ENCODE measurements around the gene SPOPL. TPM values are rescaled to one million over a fixed set of nuclear protein-coding genes. Genes with fewer than 3 reads are reported as not detected.
"Not testable (repeated sequence)": the region's sequence is repeated elsewhere in the genome, so short reads cannot be mapped to it uniquely, and the experiment has no call there.

Gene SPOPL
- total RNA-seq, 2 donors from 2014 or later: 13.5 to 22.0 TPM

DNA sequence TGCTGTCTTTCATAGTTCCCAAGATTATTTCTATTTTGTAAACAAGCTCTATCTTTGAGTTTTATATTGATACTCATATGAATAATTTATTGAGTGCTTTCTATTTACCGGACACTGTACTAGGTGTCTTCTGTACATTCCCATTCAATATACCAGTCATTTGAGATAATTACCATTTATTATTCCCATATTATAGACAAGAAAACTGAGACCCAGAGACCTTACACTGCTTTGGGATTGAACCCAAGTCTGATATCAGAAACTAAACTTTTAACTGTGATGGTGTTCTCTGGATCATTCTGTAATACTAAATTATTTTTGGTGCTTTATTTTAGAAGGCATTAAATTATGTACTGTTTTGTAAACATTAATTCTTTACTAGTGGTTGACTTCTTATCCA is 17.3 kb downstream of the SPOPL start:
- ATAC-seq (no peak), DNase-seq (no peak)
- no peaks in the 10 kb centered on the region for H3K9me3 ChIP-seq (ENCODE audit: control insufficient read depth, low read length, poor library complexity, severe bottlenecking)
- Mint-ChIP-seq H3K4me3 (no peak overlapping the region), H3K4me1 (peaks cover 38% of the 10 kb centered on the region), H3K36me3 (ENCODE audit: low read depth) (no peaks in the 10 kb centered on the region), H3K27ac (no peak overlapping the region), H3K27me3 (no peaks in the 10 kb centered on the region)

DNA sequence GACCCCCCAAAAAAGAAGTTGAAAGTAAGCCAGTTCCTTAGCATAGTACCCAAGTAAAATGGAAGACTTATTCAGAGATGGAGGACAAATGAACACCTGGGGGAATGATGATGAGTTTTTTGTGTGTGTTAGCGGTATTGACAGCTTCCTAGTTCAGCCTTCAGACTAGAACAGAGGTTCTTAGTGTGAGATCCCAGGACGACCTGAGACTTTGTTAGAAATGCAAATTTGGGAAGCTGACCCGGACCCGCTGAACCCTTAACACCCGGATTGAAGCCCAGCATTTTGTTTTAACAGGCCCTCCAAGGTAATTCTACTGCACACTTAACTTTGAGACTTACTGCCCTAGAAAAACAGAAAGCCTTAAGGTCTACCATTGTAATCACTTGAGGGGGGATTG is 20.3 kb downstream of the SPOPL start:
- no peaks in the 10 kb centered on the region for H3K9me3 ChIP-seq (ENCODE audit: control insufficient read depth, low read length, poor library complexity, severe bottlenecking)
- Mint-ChIP-seq H3K4me3 (no peak overlapping the region), H3K27me3 (no peaks in the 10 kb centered on the region), H3K4me1 (peaks cover 19% of the 10 kb centered on the region), H3K27ac (no peak overlapping the region), H3K36me3 (ENCODE audit: low read depth) (peaks cover 2% of the 10 kb centered on the region)
- DNase-seq: no peak
- no peak for ATAC-seq

DNA sequence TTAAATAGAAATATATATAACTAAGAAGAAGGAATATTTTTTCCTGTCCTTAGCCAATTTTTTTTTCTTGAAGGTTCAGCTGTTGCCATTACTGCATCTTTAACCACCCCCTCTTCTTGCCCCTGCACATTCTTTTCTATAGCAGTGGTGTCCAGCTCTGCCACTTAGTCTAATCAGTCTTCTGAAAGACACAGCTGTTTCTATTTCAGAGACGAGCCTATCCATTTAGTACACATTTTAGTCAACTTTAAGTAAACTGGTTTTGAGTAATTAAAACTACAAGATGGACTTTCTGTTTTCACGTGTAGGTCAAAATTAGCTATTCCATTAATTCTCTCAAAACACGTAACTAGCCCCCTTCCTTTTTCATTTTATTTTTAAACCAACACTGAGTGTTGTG is 21.0 kb downstream of the SPOPL start:
- Mint-ChIP-seq H3K4me1 (peaks cover 19% of the 10 kb centered on the region), H3K27me3 (no peaks in the 10 kb centered on the region), H3K36me3 (ENCODE audit: low read depth) (peaks cover 2% of the 10 kb centered on the region), H3K27ac (no peak overlapping the region), H3K4me3 (no peak overlapping the region)
- no peak for ATAC-seq
- no peak for DNase-seq
- no peaks in the 10 kb centered on the region for H3K9me3 ChIP-seq (ENCODE audit: control insufficient read depth, low read length, poor library complexity, severe bottlenecking)

DNA sequence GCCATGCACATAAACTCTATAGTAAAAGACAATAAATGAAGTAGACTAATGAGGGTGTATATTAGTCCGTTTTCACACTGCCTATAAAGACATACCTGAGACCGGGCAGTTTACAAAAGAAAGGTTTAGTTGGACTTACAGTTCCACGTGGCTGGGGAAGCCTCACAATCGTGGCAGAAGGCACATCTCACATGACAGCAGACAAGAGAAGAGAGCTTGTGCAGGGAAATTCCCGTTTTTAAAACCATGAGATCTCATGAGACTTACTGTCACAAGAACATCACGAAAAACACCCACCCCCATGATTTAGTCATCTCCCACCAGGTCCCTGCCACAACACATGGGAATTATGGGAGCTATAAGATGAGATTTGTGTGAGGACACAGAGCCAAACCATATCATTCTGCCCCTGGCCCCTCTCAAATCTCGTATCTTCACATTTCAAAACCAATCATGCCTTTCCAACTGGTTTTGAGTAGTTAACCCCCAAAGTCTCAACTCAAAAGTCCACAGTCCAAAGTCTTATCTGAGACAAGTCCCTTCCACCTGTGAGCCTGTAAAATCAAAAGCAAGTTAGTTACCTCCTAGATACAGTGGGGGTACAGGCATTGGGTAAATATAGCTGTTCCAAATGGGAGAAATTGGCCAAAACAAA is 21.6 kb downstream of the SPOPL start:
- not testable (repeated sequence) for H3K27me3 Mint-ChIP-seq; H3K4me3 Mint-ChIP-seq; DNase-seq; H3K36me3 Mint-ChIP-seq (ENCODE audit: low read depth); H3K27ac Mint-ChIP-seq; ATAC-seq; H3K9me3 ChIP-seq (ENCODE audit: control insufficient read depth, low read length, poor library complexity, severe bottlenecking)
- peaks cover 16% of the 10 kb centered on the region for H3K4me1 Mint-ChIP-seq

DNA sequence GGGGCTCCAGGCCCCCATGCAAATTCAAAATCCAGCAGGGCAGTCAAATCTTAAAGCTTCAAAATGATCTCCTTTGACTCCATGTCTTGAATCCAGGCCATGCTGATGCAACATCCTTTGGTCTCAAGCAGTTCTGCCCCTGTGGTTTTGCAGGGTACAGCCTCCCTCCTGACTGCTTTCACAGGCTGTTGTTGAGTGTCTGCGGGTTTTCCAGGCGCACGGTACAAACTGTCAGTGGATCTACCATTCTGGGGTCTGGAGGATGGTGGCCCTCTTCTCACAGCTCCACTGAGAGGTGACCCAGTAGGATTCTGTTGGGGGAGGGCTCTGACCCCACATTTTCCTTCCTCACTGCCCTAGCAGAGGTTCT is 22.1 kb downstream of the SPOPL start:
- not testable (repeated sequence) for H3K4me3 Mint-ChIP-seq; DNase-seq; H3K36me3 Mint-ChIP-seq (ENCODE audit: low read depth); ATAC-seq; H3K9me3 ChIP-seq (ENCODE audit: control insufficient read depth, low read length, poor library complexity, severe bottlenecking); H3K27ac Mint-ChIP-seq; H3K27me3 Mint-ChIP-seq
- H3K4me1 Mint-ChIP-seq: peaks cover 12% of the 10 kb centered on the region

DNA sequence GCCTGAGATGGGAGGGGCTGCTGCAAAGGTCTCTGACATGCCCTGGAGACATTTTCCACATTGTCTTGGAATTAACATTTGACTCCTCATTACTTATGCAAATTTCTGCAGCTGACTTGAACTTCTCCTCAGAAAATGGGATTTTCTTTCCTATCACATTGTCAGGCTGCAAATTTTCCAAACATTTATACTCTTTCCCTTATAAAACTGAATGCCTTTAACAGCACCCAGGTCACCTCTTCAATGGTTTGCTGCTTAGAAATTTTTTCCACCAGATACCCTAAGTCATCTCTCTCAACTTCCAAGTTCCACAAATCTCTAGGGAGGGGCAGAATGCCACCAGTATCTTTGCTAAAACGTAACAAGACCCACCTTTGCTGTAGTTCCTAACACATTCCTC is 22.8 kb downstream of the SPOPL start:
- ATAC-seq; H3K9me3 ChIP-seq (ENCODE audit: control insufficient read depth, low read length, poor library complexity, severe bottlenecking); H3K27me3 Mint-ChIP-seq; DNase-seq; H3K36me3 Mint-ChIP-seq (ENCODE audit: low read depth); H3K27ac Mint-ChIP-seq; H3K4me3 Mint-ChIP-seq: not testable (repeated sequence)
- H3K4me1 Mint-ChIP-seq: peaks cover 12% of the 10 kb centered on the region

DNA sequence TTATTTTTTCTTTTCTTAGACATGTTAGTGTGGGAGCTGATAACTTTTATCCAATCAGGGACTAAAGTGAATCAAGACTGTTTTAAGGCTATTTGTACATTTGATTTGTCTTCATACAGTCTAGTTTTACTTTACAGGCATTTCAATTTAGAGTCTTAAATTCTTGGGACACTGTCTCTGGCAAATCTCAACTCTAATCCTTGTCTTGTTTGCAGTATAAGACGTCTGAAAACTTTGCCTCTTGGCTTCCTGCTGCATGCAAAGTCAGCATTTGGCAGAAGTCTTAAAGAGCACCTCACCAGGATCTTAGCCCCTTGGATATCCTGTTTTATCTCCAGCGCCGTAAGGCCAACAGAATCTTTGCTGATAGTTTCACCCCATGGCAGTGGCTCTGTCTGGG is 30.3 kb downstream of the SPOPL start:
- ATAC-seq: no peak
- Mint-ChIP-seq H3K36me3 (ENCODE audit: low read depth) (peaks cover 2% of the 10 kb centered on the region), H3K4me3 (no peak overlapping the region)

DNA sequence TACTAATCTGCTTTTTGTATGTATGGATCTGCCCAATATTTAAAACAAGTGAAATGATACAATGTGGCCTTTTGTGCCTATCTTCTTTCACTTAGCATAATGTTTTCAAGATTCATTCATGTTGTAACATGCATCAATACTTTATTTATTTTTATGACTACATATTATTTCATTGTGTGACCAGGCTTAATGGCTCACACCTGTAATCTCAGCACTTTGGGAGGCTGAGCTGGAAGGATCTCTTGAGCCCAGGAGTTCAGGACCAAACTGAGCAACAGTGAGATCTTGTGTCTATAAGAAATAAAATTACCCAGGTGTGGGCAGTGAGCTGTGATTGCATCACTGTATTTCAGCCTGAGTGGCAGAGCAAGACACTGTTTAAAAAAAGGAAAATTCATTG is 33.2 kb downstream of the SPOPL start:
- peaks cover 5% of the 10 kb centered on the region for H3K36me3 Mint-ChIP-seq (ENCODE audit: low read depth)
- H3K27ac Mint-ChIP-seq: no peak overlapping the region
- DNase-seq (no peak), ATAC-seq (no peak)
- H3K4me3 Mint-ChIP-seq: no peak overlapping the region
- H3K27me3 Mint-ChIP-seq: no peaks in the 10 kb centered on the region
- no peaks in the 10 kb centered on the region for H3K9me3 ChIP-seq (ENCODE audit: control insufficient read depth, low read length, poor library complexity, severe bottlenecking)
- peaks cover 15% of the 10 kb centered on the region for H3K4me1 Mint-ChIP-seq

More for the DNA sequence above, 30.3 kb downstream of the SPOPL start:
- peaks cover 16% of the 10 kb centered on the region for H3K4me1 Mint-ChIP-seq
- DNase-seq: no peak
- no peaks in the 10 kb centered on the region for H3K27me3 Mint-ChIP-seq
- H3K9me3 ChIP-seq (ENCODE audit: control insufficient read depth, low read length, poor library complexity, severe bottlenecking): no peaks in the 10 kb centered on the region
- H3K27ac Mint-ChIP-seq: no peak overlapping the region

DNA sequence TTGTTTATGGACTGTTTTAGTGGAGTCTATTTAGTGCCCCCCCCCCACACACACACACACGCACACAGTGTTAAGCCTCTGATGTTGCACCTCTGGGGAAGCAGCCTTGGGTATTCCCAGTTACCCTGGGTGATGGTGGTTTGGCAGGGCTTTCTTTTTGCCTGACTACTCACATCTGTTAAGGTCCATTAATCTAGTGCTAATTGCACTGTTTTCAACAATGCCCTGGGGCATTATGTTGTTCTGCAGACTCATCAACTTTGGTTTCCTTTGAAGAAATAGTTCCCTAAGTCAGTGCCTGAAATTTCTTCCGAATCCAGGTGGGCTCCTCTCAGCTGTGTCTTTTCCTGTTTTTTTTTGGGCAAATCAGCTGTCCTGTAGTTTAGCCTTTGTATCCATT is 34.7 kb downstream of the SPOPL start:
- Mint-ChIP-seq H3K27me3 (no peaks in the 10 kb centered on the region), H3K4me3 (no peak overlapping the region), H3K4me1 (peaks cover 6% of the 10 kb centered on the region), H3K27ac (no peak overlapping the region), H3K36me3 (ENCODE audit: low read depth) (peaks cover 5% of the 10 kb centered on the region)
- DNase-seq (no peak), ATAC-seq (no peak)
- no peaks in the 10 kb centered on the region for H3K9me3 ChIP-seq (ENCODE audit: control insufficient read depth, low read length, poor library complexity, severe bottlenecking)

DNA sequence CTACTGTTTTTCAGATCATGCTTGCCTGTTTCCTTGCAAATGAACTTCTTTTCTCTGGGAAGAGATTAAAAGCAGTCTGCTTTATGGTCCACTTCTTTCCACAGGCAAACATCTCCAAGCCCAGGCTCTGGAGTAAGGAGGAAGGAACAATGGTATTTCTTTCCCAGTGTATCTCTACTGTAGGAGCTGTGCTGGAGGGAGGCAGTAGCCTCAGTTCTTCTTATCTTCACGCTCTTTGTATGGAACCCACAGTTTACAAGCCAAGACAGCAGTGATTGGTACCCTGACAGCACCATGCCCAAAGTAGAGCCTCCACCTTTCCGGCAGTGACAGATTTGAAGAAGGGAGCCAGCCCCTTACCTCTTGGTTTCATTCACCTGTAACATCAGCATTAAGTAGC is 35.2 kb downstream of the SPOPL start:
- Mint-ChIP-seq H3K36me3 (ENCODE audit: low read depth) (peaks cover 5% of the 10 kb centered on the region), H3K4me3 (no peak overlapping the region), H3K4me1 (peaks cover 4% of the 10 kb centered on the region), H3K27me3 (no peaks in the 10 kb centered on the region), H3K27ac (no peak overlapping the region)
- DNase-seq: no peak
- ATAC-seq: no peak
- H3K9me3 ChIP-seq (ENCODE audit: control insufficient read depth, low read length, poor library complexity, severe bottlenecking): no peaks in the 10 kb centered on the region

DNA sequence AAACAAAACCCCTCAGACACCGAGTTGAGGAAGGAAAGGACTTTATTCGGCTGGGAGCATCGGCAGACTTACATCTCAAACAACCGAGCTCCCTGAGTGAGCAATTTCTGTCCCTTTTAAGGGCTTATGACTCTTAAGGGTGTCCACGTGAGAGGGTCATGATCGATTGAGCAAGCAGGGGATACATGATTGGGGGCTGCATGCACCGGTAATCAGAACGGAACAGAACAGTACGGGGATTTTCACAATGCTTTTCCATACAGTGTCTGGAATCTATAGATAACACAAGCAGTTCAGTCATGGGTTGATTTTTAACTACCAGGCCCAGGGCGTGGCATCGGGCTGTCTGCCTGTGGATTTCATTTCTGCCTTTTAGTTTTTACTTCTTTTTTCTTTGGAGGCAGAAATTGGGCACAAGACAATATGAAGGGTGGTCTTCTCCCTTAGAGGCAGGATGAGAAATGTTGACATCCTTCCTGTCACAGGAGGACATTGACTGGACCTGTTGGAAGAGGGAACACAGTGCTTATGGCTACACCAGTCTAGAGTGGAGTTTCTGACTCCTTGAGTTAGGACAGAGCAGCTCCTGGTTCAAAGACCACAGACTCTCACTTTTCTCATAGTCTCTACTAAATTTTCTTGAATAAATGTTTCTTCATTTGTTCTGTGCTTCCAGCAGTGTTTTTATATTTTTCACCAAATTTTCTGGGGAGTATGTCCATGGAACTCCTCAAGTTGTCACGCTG is 35.8 kb downstream of the SPOPL start:
- H3K9me3 ChIP-seq (ENCODE audit: control insufficient read depth, low read length, poor library complexity, severe bottlenecking): no peaks in the 10 kb centered on the region
- DNase-seq: no peak
- Mint-ChIP-seq H3K36me3 (ENCODE audit: low read depth) (peaks cover 5% of the 10 kb centered on the region), H3K27ac (no peak overlapping the region), H3K4me1 (peaks cover 4% of the 10 kb centered on the region), H3K4me3 (no peak overlapping the region), H3K27me3 (no peaks in the 10 kb centered on the region)
- no peak for ATAC-seq

DNA sequence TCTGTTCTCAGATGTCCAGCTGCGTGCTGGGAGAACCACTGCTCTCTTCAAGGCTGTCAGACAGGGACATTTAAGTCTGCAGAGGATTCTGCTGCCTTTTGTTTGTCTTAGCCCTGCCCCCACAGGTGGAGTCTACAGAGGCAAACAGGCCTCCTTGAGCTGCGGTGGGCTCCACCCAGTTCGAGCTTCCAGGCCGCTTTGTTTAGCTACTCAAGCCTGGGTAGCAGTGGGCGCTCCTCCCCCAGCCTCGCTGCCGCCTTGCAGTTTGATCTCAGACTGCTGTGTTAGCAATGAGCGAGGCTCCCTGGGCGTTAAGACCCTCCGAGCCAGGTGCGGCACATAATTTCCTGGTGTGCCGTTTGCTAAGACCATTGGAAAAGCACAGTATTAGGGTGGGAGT is 42.6 kb downstream of the SPOPL start:
- H3K4me1 Mint-ChIP-seq: peaks cover 16% of the 10 kb centered on the region
- DNase-seq; H3K27ac Mint-ChIP-seq; H3K4me3 Mint-ChIP-seq; H3K27me3 Mint-ChIP-seq; H3K36me3 Mint-ChIP-seq (ENCODE audit: low read depth); H3K9me3 ChIP-seq (ENCODE audit: control insufficient read depth, low read length, poor library complexity, severe bottlenecking); ATAC-seq: not testable (repeated sequence)

DNA sequence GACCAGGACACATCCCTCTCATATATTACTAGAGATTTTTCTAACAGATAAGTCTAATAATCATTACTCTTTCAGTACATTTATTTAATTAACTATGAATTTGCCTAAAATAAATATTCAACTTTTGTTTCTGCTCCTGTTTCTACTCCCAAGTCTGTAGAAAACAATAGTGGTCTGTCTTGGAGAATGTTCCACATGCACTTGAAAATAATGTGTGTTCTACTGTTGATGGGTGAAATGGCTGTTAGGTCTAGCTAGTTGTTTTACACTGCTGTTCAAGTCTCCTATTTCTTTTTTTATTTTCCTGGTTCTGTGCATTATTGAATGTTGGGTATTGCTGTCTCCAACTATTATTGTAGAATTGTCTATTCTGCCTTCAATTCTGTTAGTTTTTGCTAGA is 47.2 kb downstream of the SPOPL start:
- Mint-ChIP-seq H3K27ac (no peak overlapping the region), H3K27me3 (no peaks in the 10 kb centered on the region), H3K36me3 (ENCODE audit: low read depth) (peaks cover 3% of the 10 kb centered on the region), H3K4me1 (peaks cover 14% of the 10 kb centered on the region), H3K4me3 (no peak overlapping the region)
- DNase-seq (no peak), ATAC-seq (no peak)
- no peaks in the 10 kb centered on the region for H3K9me3 ChIP-seq (ENCODE audit: control insufficient read depth, low read length, poor library complexity, severe bottlenecking)

DNA sequence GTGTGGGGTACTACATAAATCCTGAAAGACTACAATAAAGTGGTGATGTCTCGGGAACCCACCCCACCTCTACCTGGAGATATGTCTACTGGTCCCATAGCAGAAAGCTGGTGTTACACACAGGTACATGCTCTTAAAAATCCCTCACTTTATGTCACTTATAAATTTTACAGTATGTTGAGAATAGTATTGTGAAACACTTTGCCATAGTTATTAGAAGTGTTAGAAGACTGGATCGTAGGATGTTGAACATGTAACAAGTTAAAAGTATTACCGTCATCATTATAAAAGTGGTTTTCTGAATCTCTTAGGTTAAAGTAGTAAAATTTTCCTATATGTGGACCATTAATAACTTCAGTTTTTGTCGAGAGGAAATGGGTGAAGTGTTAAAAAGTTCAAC is 48.6 kb downstream of the SPOPL start:
- no peak overlapping the region for H3K27ac Mint-ChIP-seq
- no peak for DNase-seq
- peaks cover 5% of the 10 kb centered on the region for H3K36me3 Mint-ChIP-seq (ENCODE audit: low read depth)
- no peak overlapping the region for H3K4me3 Mint-ChIP-seq
- H3K4me1 Mint-ChIP-seq: peaks cover 12% of the 10 kb centered on the region
- no peaks in the 10 kb centered on the region for H3K27me3 Mint-ChIP-seq
- H3K9me3 ChIP-seq (ENCODE audit: control insufficient read depth, low read length, poor library complexity, severe bottlenecking): no peaks in the 10 kb centered on the region
- no peak for ATAC-seq

Data from T-helper 17 cell (primary cell).